Fibroblast of villous mesenchyme (primary cell): ENCODE data around the gene SPAG9. TPM values are rescaled to one million over a fixed set of nuclear protein-coding genes. Genes with fewer than 3 reads are reported as not detected.
A peak's percentile ranks its signal among the peaks of the same experiment; 100 is the strongest.

ENCODE experiments used
- DNase-seq: peaks from one replicate; pipeline ENCODE4 v3.0.0-alpha.2; 2010; ENCODE audit warnings: low read depth
- H3K4me3 ChIP-seq: 2 replicates; pipeline ENCODE4 v1.5.1; 2011; ENCODE audit warnings: low read depth, mild to moderate bottlenecking, low read length
- total RNA-seq: library from RNA; depleted of rRNA; stranded (reverse); fragments of >200 nt; gene quantifications from 2 replicates; pipeline ENCODE4 v1.2.3, GENCODE V29; 2012
- TF ChIP-seq, protein P1 (sequence below): IDR thresholded peaks from 2 replicates; pipeline ENCODE4 v1.5.1; 2012; ENCODE audit warnings: low read depth, mild to moderate bottlenecking, low read length; ENCODE audit not compliant: insufficient read depth

The SPAG9 gene
- total RNA-seq, 1 donor, result 94.6 TPM

DNA sequence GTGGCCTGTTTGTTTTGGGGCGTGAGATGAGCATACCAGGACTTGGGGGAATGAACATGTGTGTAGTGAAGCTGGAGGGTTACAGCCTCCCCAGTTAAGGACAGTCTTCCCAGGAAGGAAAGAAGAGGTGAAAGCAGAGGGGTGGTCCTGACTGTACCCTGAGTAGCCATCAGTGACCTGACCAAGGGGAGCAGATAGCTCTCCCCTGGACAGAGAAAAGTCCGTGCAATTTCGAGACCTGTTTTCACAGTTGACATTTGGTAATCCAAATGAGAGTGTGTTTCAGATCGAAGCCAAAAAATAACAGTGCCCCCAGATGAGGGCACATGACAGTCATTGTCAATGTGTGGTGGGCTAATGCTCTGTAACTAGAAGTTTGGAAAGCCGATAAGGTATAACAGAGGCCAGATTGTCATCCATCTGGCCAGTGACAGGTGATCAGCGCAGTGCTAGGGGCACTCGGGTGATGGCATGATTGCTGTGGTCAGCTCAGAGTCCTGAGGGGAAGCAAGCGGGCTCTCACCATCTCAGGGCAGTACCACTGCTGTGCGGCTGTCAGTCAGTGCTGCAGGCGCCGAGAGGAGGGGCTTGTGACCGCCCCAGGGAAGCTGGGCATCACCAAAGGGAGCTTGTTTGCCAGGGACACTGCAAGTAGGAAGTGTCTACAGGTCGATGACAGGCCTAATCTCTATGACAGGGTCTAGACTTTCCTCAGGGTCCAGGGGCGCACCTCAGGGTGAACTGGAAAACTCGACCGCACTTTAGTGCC, 44.4 kb upstream of the SPAG9 start:
- TF ChIP-seq, protein P1, sequence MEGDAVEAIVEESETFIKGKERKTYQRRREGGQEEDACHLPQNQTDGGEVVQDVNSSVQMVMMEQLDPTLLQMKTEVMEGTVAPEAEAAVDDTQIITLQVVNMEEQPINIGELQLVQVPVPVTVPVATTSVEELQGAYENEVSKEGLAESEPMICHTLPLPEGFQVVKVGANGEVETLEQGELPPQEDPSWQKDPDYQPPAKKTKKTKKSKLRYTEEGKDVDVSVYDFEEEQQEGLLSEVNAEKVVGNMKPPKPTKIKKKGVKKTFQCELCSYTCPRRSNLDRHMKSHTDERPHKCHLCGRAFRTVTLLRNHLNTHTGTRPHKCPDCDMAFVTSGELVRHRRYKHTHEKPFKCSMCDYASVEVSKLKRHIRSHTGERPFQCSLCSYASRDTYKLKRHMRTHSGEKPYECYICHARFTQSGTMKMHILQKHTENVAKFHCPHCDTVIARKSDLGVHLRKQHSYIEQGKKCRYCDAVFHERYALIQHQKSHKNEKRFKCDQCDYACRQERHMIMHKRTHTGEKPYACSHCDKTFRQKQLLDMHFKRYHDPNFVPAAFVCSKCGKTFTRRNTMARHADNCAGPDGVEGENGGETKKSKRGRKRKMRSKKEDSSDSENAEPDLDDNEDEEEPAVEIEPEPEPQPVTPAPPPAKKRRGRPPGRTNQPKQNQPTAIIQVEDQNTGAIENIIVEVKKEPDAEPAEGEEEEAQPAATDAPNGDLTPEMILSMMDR, result no peak
- H3K4me3 ChIP-seq, result peak overlapping the region; percentile 87
- DNase-seq, result no peak

DNA sequence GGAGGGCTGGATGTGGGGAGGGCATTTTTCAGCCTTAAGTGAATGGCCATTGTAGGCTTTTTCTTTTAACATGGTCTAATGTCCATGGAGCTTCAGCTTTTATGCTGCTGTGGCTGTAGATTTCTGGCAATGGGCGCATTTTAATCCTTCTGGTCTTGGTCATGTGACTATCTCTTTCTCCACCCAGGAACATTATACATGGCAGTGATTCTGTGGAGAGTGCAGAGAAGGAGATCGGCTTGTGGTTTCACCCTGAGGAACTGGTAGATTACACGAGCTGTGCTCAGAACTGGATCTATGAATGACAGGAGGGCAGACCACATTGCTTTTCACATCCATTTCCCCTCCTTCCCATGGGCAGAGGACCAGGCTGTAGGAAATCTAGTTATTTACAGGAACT, 40.9 kb upstream of the SPAG9 start:
- no peak for DNase-seq
- TF ChIP-seq, protein P1, result no peak
- H3K4me3 ChIP-seq, result no peak overlapping the region

DNA sequence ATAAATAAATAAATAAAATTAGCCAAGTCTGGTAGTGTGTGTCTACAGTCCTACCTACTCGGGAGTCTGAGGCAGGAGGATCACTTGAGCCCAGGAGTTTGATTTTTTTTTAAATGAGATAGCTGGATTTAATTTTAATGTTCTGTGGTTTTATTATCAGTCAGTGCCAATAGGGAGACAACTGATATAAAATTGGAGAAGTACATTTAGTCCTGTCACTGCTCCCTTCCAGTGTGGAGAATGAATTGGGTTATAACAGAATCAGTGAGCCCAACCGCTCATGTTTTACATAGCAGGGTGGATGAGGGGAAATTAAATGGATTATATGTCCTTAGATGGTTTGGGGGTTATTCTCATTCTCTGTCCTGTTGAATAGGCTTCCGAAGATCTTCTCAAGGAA, 38.9 kb upstream of the SPAG9 start:
- TF ChIP-seq, protein P1, result no peak
- H3K4me3 ChIP-seq, result no peak overlapping the region
- no peak for DNase-seq

- TF ChIP-seq, protein P1, result no peak
- no peak for DNase-seq
- H3K4me3 ChIP-seq, result no peak overlapping the region
Measured at GRCh38 chr17:51155416-51155815, 34.7 kb upstream of the SPAG9 start.

DNA sequence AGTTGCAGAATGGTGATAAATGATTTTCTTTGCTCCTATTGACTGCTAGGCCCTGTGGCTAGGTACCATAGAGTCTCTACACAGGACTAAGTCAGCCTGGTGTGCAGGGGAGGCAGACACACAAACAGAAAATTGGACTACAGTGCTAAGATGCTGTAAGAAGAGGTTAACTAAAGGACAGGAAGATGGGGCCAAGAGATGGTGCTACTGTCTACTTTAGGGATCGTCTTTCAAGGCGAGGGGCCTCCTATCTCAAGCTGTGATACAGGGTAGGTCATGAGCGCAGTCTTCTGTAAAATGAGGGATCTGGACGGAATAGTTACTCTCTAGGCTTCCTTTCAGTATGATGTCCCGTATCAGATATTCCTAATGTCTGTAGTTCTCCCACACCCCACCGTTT, 33.5 kb upstream of the SPAG9 start:
- TF ChIP-seq, protein P1, result no peak
- peak overlapping the region; percentile 69 for H3K4me3 ChIP-seq
- DNase-seq, result peak; percentile 35

- TF ChIP-seq, protein P1, result peak; percentile 81
- DNase-seq, result peak; percentile 100
- peak within 1 kb of the TSS; percentile 69 for H3K4me3 ChIP-seq
Measured at GRCh38 chr17:51153210-51154072, 32.8 kb upstream of the SPAG9 start, which contains the start of gene NME1. Gene NME1 (plus strand): TSS chr17:51153559. CDS start chr17:51155655, 2,096 bp downstream.
